Fibroblast of villous mesenchyme (primary cell): ENCODE results near the gene FGF7. TPM values are rescaled to one million over a fixed set of nuclear protein-coding genes. Genes with fewer than 3 reads are reported as not detected.

Source experiments
- DNase-seq: peaks from one replicate; pipeline ENCODE4 v3.0.0-alpha.2; 2010; ENCODE audit warnings: low read depth
- H3K4me3 ChIP-seq: 2 replicates; pipeline ENCODE4 v1.5.1; 2011; ENCODE audit warnings: low read depth, mild to moderate bottlenecking, low read length
- total RNA-seq: library from RNA; depleted of rRNA; stranded (reverse); fragments of >200 nt; gene quantifications from 2 replicates; pipeline ENCODE4 v1.2.3, GENCODE V29; 2012
- TF ChIP-seq, protein P1 (sequence below): IDR thresholded peaks from 2 replicates; pipeline ENCODE4 v1.5.1; 2012; ENCODE audit warnings: low read depth, mild to moderate bottlenecking, low read length; ENCODE audit not compliant: insufficient read depth

FGF7 gene
- total RNA-seq, 1 donor, result 369 TPM

DNA sequence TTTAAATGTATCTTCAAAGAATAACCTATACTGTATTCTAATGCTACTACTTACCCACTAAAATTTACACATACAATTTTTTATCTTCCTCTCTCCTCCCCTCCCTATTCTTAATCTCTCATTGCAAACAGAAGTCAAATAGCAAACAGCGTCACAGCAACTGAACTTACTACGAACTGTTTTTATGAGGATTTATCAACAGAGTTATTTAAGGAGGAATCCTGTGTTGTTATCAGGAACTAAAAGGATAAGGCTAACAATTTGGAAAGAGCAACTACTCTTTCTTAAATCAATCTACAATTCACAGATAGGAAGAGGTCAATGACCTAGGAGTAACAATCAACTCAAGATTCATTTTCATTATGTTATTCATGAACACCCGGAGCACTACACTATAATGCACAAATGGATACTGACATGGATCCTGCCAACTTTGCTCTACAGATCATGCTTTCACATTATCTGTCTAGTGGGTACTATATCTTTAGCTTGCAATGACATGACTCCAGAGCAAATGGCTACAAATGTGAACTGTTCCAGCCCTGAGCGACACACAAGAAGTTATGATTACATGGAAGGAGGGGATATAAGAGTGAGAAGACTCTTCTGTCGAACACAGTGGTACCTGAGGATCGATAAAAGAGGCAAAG lies 984 bp downstream of the FGF7 start:
- peak; percentile 66 for DNase-seq
- TF ChIP-seq, protein P1, sequence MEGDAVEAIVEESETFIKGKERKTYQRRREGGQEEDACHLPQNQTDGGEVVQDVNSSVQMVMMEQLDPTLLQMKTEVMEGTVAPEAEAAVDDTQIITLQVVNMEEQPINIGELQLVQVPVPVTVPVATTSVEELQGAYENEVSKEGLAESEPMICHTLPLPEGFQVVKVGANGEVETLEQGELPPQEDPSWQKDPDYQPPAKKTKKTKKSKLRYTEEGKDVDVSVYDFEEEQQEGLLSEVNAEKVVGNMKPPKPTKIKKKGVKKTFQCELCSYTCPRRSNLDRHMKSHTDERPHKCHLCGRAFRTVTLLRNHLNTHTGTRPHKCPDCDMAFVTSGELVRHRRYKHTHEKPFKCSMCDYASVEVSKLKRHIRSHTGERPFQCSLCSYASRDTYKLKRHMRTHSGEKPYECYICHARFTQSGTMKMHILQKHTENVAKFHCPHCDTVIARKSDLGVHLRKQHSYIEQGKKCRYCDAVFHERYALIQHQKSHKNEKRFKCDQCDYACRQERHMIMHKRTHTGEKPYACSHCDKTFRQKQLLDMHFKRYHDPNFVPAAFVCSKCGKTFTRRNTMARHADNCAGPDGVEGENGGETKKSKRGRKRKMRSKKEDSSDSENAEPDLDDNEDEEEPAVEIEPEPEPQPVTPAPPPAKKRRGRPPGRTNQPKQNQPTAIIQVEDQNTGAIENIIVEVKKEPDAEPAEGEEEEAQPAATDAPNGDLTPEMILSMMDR, result no peak
- peak overlapping the region; percentile 88 for H3K4me3 ChIP-seq

DNA sequence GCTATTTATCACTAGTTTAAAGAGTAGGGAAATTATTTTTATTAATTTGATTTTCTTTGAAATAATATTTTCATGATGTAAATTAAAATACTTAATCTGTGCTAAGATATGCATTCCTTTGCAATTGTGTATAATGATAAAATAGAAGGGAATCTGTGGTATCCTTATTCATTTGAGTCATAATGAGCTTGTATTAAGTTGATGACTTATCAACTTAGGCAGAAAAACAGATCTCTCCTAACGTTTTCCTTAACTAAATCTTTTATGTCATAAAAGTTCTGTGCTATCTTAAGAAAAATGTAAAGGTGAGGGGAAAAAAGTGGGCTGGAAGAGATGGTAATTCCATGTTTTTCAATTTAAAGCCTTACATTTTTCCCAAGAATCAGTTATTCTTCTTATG lies 1.9 kb downstream of the FGF7 start:
- TF ChIP-seq, protein P1, result no peak
- H3K4me3 ChIP-seq, result peak overlapping the region; percentile 88
- no peak for DNase-seq

DNA sequence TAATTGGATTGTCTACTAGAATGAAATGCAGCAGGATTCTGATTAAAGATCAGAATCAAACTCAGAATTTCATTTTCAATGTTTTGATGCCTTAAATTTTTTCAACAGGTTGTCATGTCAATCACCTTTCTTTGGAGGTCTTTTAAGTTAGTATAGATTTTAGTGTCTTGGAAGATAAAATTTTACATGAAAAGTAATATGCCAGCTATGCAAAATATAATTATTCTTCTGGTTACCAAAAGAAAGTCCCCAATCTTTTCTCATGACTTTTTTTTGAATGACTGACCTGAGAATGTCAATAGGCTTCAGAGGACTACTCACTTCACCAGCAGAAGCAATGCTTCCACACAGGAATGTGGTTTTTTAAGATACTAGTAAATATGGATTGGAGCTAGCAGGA lies 4.3 kb downstream of the FGF7 start:
- peak overlapping the region; percentile 88 for H3K4me3 ChIP-seq
- no peak for DNase-seq
- TF ChIP-seq, protein P1, result no peak

DNA sequence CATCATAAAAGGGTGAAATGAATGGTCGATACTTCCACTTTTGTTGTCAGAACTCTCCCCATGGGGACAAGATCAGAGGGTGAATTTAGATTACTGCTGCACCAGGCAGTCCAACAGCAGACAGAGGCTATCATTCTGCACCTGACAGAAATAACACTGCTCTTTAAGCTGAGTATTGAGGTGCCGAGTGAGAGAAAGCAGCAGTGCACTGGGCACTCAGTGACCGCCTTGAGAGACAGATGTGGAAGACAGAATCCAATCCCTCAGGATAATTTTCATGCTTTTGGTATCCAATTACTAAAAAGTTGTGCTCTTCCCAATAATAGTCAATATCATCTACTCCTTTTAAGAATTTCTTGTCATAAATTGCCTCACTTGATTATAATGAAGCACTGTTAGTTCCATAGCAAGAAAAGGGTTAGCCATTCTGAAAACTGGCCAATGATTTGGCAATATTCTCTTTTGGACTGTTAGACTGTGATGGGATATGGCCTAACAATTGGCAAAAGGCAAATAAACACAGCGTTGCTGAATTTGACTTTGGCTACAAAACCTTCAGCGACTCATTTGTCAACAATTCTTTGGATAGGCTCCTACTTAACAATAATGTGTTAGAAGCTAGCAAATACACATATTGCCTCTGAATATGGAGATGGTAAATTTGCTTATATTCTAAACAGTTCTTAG lies 5.5 kb downstream of the FGF7 start:
- peak; percentile 34 for DNase-seq
- TF ChIP-seq, protein P1, result no peak
- peak overlapping the region; percentile 88 for H3K4me3 ChIP-seq

DNA sequence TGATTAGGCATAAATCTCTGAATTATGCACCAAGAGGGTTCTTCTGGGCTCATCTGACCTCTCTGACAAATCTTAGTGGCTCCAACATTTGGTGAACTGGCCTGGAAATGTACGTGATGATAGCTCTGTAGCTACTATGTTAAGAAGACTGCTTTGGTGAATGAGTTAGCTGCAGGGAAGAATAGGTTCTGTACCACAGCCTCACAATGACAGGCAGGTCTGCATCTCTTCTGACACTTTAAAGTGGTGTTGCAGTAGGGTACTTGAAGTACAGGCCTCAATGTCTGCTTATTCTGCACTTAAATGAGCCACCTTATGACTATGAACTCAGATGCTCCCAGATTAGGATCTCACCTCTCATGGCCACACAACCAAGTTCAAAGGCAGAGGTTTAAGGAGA lies 7.0 kb downstream of the FGF7 start:
- TF ChIP-seq, protein P1, result no peak
- no peak for DNase-seq
- no peak overlapping the region for H3K4me3 ChIP-seq

DNA sequence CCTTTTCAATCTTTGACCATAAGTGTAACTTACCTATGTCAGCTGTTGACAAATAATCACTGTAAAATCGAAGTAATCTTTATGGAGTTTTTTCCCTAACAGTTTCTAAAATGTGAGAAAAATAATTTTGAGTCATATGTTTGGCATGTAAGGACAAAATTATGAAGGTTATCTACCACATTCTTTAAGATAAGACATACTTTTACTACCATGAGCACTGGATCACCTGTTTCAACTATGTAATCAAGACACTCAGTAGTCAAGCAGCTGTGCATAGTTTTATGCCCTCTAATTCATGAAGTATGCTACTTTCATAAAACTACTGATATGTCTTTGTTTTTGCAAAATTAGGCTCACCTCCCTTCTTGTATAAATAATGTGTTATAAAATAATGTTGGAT lies 12.1 kb downstream of the FGF7 start:
- peak; percentile 59 for DNase-seq
- no peak overlapping the region for H3K4me3 ChIP-seq
- TF ChIP-seq, protein P1, result no peak
